ENCODE data around the gene AKAP13.
"Not testable (repeated sequence)": the region's sequence is repeated elsewhere in the genome, so short reads cannot be mapped to it uniquely, and the experiment has no call there.

The AKAP13 gene

DNA sequence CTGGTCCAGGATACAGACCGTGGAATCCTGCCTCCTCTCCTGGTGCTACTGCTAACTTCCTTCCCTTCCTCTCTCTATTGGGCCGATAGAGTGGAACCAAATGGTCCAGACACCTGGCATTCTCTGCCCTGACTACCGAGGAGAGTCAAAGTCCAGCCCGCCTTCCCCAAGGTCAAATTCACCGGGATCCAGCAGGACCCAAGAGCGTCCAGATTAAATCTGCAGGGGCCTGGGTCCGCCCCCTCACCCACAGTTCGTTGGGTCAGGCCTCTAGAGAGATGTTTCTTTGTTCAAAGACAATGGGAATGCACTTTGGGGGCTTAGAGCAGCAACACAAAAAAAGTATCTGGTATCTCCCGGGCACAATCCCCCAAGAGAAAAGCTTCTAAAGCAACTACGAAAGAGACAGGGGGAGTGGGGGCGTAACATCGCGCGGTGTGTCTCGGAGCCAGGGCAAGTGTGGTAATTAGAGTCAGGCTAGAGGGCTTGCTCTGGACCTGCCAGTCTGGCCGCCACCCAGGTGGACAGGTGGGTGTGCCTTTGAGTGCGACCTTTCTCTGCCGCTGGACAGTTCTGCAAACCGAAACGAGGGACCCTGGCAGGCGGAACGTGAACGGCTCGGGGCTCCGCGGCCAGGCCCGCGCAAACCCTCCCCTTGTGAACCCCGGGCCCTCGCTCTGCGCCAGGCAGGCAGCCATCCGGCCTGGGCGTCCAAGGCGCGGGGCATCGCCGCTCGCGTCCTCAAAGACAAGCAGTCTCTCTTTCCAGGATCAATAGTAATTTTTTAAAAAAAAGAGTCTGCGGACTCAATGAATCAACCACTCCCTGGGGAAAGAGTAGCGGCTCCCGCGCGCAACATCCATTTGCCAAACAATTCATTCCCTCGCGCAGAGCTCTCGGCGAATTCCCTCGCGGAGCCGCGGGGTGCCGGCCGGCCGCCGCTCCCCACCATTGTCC, 413.5 kb downstream of the AKAP13 start:
- DNase-seq (ENCODE audit: low spot score), result no peak

DNA sequence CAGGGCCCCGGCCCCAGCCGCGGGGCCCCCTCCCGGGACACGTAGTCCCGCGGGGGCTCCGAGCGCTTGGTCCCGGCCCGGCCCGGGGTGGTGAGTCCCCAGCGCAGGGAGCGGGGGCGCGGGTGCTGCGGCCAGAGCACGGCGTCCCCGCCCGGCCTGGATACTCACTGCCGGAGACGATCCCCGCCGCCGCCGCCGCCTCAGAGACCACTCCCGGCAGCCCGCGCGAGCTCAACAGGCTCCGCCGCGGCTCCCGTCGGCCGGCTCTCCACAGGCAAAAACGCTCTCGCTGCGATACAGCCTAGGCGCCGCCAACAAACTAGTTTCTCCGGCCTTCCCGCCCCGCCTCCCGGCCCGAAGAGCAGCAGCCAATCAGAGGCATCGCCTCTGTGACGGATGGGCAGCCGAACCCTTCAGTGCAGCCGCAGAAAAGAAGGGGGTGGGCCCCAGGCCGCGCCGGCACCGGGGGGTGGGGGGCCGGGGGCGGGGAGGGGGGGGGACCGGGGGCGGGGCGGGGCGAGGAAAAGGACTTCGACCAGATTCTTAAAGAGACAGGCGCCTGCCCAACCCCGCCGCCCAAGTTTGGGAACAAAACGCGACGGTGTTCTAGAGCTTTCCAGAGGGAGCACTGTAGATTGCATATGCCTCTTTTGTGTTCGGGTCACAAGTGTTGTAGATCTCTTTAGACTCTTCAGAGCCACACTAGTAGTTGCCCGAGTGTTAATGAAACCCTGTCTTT, 414.4 kb downstream of the AKAP13 start, which contains the start of gene KLHL25:
Gene KLHL25, minus strand, starts transcription at position 328 of the 739 bp plus-strand sequence. CDS start 25,115 bp downstream, outside the sequence.
- DNase-seq (ENCODE audit: low spot score), result peak; percentile 95

DNA sequence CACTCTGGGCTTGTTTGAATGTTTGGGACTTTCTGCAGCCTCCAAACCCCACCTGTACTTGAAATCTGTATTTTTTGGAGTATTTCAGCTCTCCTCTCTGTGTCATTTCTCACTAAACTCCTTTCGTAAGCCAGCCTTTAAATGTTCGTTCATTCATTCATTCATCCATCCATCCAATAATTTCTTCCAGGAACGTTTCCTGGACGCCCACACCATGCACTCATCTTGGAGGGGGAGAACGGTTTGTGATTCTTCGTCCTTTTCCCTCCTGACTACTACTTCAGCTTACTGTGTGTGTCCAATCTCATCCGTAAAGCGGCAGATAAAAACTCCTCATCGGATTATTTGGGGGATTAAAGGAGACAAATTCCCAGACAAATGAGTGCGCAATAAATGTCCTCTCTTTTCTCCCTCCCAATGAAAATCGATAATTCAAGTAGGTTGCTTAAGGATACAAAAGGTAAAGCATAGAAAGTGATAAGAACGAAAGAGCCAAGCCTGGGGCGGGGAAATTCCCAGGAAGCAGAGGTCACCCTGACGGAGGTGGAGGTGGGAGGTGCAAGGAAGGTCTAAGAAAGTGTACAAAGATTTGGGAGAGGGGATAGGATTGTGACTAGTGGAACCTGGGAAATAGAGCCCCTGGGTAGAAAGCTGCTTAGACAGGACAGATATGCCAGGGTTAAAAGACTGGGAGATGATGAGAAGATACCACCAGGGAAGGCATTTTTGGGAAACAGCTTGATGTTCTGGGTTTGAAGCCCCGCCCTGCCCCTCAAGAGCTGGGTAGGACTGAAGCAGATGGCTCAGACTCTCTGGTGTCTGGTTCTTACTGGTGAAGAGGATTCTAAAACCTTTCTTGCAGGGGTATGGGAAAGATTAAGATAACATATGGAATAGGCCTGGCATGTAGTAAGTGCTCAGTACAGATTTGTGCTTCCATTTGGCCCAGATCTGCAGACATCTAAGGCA, 415.2 kb downstream of the AKAP13 start:
- DNase-seq (ENCODE audit: low spot score), result no peak

DNA sequence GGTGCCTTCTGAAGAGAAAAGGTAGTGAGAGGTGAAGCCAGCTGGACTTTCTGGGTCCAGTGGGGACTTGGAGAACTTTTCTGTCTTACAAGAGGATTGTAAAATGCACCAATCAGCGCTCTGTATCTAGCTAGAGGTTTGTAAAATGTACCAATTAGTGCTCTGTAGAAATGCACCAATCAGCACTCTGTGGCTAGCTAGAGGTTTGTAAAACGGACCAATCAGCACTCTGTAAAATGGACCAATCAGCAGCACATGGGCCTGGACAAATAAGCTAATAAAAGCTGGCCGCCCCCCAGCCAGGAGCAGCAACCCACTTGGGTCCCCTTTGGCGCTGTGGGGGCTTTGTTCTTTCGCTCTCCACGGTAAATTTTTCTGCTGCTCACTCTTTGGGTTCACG, 416.0 kb downstream of the AKAP13 start:
- not testable (repeated sequence) for DNase-seq (ENCODE audit: low spot score)

All from putamen (tissue), 1 donor.